ENCODE measurements around the gene ZER1. TPM values are rescaled to one million over a fixed set of nuclear protein-coding genes. Genes with fewer than 3 reads are reported as not detected.

Gene ZER1
- total and polyA plus RNA-seq, 2 of the 8 experiments (the other 6 are each of a cell fraction or from before 2014, with no cell fraction given) = 20.5 to 26.6 TPM

GRCh38 chr9:128718475-128718874, 53.3 kb downstream of the ZER1 start:
- no peak overlapping the region for H2BK12ac ChIP-seq (ENCODE audit: low read depth, low read length)
- H3K4ac ChIP-seq (replicated peaks; ENCODE audit: insufficient read length, low read depth, low read length) = no peak overlapping the region
- CTCF ChIA-PET (ENCODE audit: partially characterized antibody) = interaction anchor here (1.5 kb wide), 1 partner anchor 86 kb away, joined by 4 read pairs; no protein-coding TSS in a partner anchor
- no peaks in the 10 kb centered on the region for H3K79me2 ChIP-seq (ENCODE audit: control insufficient read depth in 1 of 2, insufficient read depth in 2 of 2, low read length in 2 of 2)
- no peak overlapping the region for H3K4me3 ChIP-seq (ENCODE audit: extremely low read depth in 1 of 4, insufficient read depth in 2 of 4, low read depth in 3 of 4, low read length in 4 of 4)
- H4K91ac ChIP-seq (replicated peaks; ENCODE audit: insufficient read length, low read length) = no peak overlapping the region
- H3K56ac ChIP-seq (replicated peaks; ENCODE audit: insufficient read length, low read depth, low read length) = no peak overlapping the region
- H3K23me2 ChIP-seq (ENCODE audit: low read depth, low read length) = peaks cover 2% of the 10 kb centered on the region
- no peak overlapping the region for H3K18ac ChIP-seq (ENCODE audit: extremely low read depth, low read length)
- H2BK5ac ChIP-seq (ENCODE audit: low read depth, low read length) = no peak overlapping the region
- DNase-seq (ENCODE audit: low read depth in 1 of 2, low spot score in 2 of 2) (no peak), FAIRE-seq (no peak)
- H3K4me2 ChIP-seq (ENCODE audit: insufficient read depth in 1 of 2, low read depth in 2 of 2, low read length in 2 of 2) = no peak overlapping the region
- H4K20me1 ChIP-seq (replicated peaks in 1 of 2; ENCODE audit: control insufficient read depth in 1 of 2, insufficient read depth in 2 of 2, low read length in 2 of 2) = peaks cover 0 to 2% of the 10 kb centered on the region in 2 experiments
- no peak overlapping the region for H2AK5ac ChIP-seq (ENCODE audit: low read depth, low read length)
- peaks cover 0 to 15% (median 12%) of the 10 kb centered on the region in 4 experiments; a peak in 5 of 8 replicates for H3K36me3 ChIP-seq (ENCODE audit: control insufficient read depth in 2 of 4, insufficient read depth in 4 of 4, low read length in 3 of 4)
- no peak overlapping the region for H2AFZ ChIP-seq (ENCODE audit: low read length)
- POLR2A ChIA-PET (ENCODE audit: partially characterized antibody) = interaction anchor here (0.6 to 46.1 kb wide), 3 partner anchors 9 to 111 kb away, joined by 4 to 1197 read pairs (median 133); partner anchors contain the start of genes DYNC2I2 and SET
- H4K8ac ChIP-seq (ENCODE audit: extremely low read depth, insufficient read depth, low read length) = no peak overlapping the region
- no peak overlapping the region for H2BK15ac ChIP-seq (ENCODE audit: low read length)
- no peak overlapping the region for H3K23ac ChIP-seq (ENCODE audit: insufficient read length)
- no peak overlapping the region for H3K9ac ChIP-seq (replicated peaks in 1 of 4; ENCODE audit: extremely low read depth in 1 of 4, low read depth in 3 of 4, low read length in 3 of 4)
- no peak overlapping the region for H2BK120ac ChIP-seq (replicated peaks; ENCODE audit: low read depth, low read length)
- H2BK20ac ChIP-seq (ENCODE audit: low read length) = no peak overlapping the region
- no peaks in the 10 kb centered on the region for H3K27me3 ChIP-seq (replicated peaks in 1 of 4; ENCODE audit: control insufficient read depth in 3 of 4, extremely low read depth in 1 of 4, insufficient read depth in 3 of 4, low read length in 3 of 4)
- no peak overlapping the region for H4K5ac ChIP-seq (ENCODE audit: insufficient read length, low read depth, low read length)
- 90% methylated on average over 4 of the region's 5 CpGs; no CpG with 5 or more reads in 1 of the 2 experiments for WGBS, 2 experiments (ENCODE audit: extremely low coverage in 1 of 2, insufficient coverage in 1 of 2, insufficient read length in 1 of 2, insufficient replicate concordance in 2 of 2, low coverage in 1 of 2, low lambda C conversion rate in 2 of 2, missing lambda C conversion rate in 1 of 2)
- peaks cover 3% of the 10 kb centered on the region; the same call in 1 of the 2 replicates for H3K79me1 ChIP-seq (ENCODE audit: low read depth, low read length)
- H3K14ac ChIP-seq (ENCODE audit: insufficient read length) = no peak overlapping the region
- no peak overlapping the region for H3K27ac ChIP-seq (ENCODE audit: low read depth, low read length)
- no peaks in the 10 kb centered on the region for H3K9me3 ChIP-seq (ENCODE audit: insufficient read depth in 2 of 2, low read depth in 1 of 2, low read length in 1 of 2)
- peaks cover 0 to 3% (median 0%) of the 10 kb centered on the region in 4 experiments; a peak in 3 of 7 replicates for H3K4me1 ChIP-seq (replicated peaks in 1 of 4; ENCODE audit: control insufficient read depth in 3 of 4, insufficient read depth in 4 of 4, low read length in 3 of 4)
